ENCODE data around the gene COL5A2.

The COL5A2 gene

GRCh38 chr2:189178726-189179569 is 613 bp downstream of the COL5A2 start:
- H2AFZ ChIP-seq (ENCODE audit: low read depth, low read length, severe bottlenecking) = no peak overlapping the region
- no peaks in the 10 kb centered on the region for H3K9me3 ChIP-seq (ENCODE audit: insufficient read depth, low read length)
- H3K4me3 ChIP-seq (ENCODE audit: insufficient read depth, low read length, poor library complexity, severe bottlenecking) = no peak overlapping the region
- no peaks in the 10 kb centered on the region for H3K27me3 ChIP-seq (ENCODE audit: low read length)
- no peaks in the 10 kb centered on the region for H3F3A ChIP-seq (ENCODE audit: insufficient read depth)
- TF ChIP-seq CTCF (IDR thresholded peaks at IDR 0.05; ENCODE audit: insufficient read depth, low read length, poor library complexity, severe bottlenecking) = no peak
- no peak for TF ChIP-seq EZH2phosphoT487 (conservative IDR thresholded peaks at IDR 0.05; ENCODE audit: low read length)
- no peaks in the 10 kb centered on the region for H3K9me2 ChIP-seq (replicated peaks; ENCODE audit: insufficient read depth, low read length)
- no peak overlapping the region for H3K27ac ChIP-seq (ENCODE audit: low read depth, low read length)
- no peaks in the 10 kb centered on the region for H3K79me2 ChIP-seq (ENCODE audit: insufficient read depth, low read length)
- H3K36me3 ChIP-seq (ENCODE audit: low read length) = no peaks in the 10 kb centered on the region
- no peaks in the 10 kb centered on the region for H4K20me1 ChIP-seq (ENCODE audit: low read depth, low read length)
- no peak overlapping the region for H3K4me2 ChIP-seq (ENCODE audit: low read depth, low read length, poor library complexity, severe bottlenecking)
- no peak overlapping the region for H3K9ac ChIP-seq (ENCODE audit: low read length)

GRCh38 chr2:189178054-189178453 is 1.5 kb downstream of the COL5A2 start:
- H3K27ac ChIP-seq (ENCODE audit: low read depth, low read length) = no peak overlapping the region

GRCh38 chr2:189177251-189177840 is 2.2 kb downstream of the COL5A2 start:
- Histone ChIP-seq H3K9ac (ENCODE audit: low read length) (no peak overlapping the region), H3K9me2 (replicated peaks; ENCODE audit: insufficient read depth, low read length) (no peaks in the 10 kb centered on the region), H3K27me3 (ENCODE audit: low read length) (no peaks in the 10 kb centered on the region), H4K20me1 (ENCODE audit: low read depth, low read length) (no peaks in the 10 kb centered on the region), H3K9me3 (ENCODE audit: insufficient read depth, low read length) (no peaks in the 10 kb centered on the region), H3K4me2 (ENCODE audit: low read depth, low read length, poor library complexity, severe bottlenecking) (no peak overlapping the region), H2AFZ (ENCODE audit: low read depth, low read length, severe bottlenecking) (no peak overlapping the region), H3K27ac (ENCODE audit: low read depth, low read length) (no peak overlapping the region), H3K4me3 (ENCODE audit: insufficient read depth, low read length, poor library complexity, severe bottlenecking) (no peak overlapping the region), H3K79me2 (ENCODE audit: insufficient read depth, low read length) (no peaks in the 10 kb centered on the region), H3K36me3 (ENCODE audit: low read length) (no peaks in the 10 kb centered on the region), H3F3A (ENCODE audit: insufficient read depth) (no peaks in the 10 kb centered on the region)
- no peak for TF ChIP-seq CTCF (IDR thresholded peaks at IDR 0.05; ENCODE audit: insufficient read depth, low read length, poor library complexity, severe bottlenecking)
- TF ChIP-seq EZH2phosphoT487 (conservative IDR thresholded peaks at IDR 0.05; ENCODE audit: low read length) = no peak

More at GRCh38 chr2:189178054-189178453, 1.5 kb downstream of the COL5A2 start:
- Histone ChIP-seq H3K79me2 (ENCODE audit: insufficient read depth, low read length) (no peaks in the 10 kb centered on the region), H3K4me2 (ENCODE audit: low read depth, low read length, poor library complexity, severe bottlenecking) (no peak overlapping the region), H4K20me1 (ENCODE audit: low read depth, low read length) (no peaks in the 10 kb centered on the region), H3K4me3 (ENCODE audit: insufficient read depth, low read length, poor library complexity, severe bottlenecking) (no peak overlapping the region), H3K9ac (ENCODE audit: low read length) (no peak overlapping the region), H3K9me2 (replicated peaks; ENCODE audit: insufficient read depth, low read length) (no peaks in the 10 kb centered on the region), H2AFZ (ENCODE audit: low read depth, low read length, severe bottlenecking) (no peak overlapping the region), H3K36me3 (ENCODE audit: low read length) (no peaks in the 10 kb centered on the region), H3K9me3 (ENCODE audit: insufficient read depth, low read length) (no peaks in the 10 kb centered on the region), H3K27me3 (ENCODE audit: low read length) (no peaks in the 10 kb centered on the region), H3F3A (ENCODE audit: insufficient read depth) (no peaks in the 10 kb centered on the region)
- TF ChIP-seq EZH2phosphoT487 (conservative IDR thresholded peaks at IDR 0.05; ENCODE audit: low read length) (no peak), CTCF (IDR thresholded peaks at IDR 0.05; ENCODE audit: insufficient read depth, low read length, poor library complexity, severe bottlenecking) (no peak)
